Measurements from ENCODE around the gene SLC4A3. TPM values are rescaled to one million over a fixed set of nuclear protein-coding genes. Genes with fewer than 3 reads are reported as not detected.

SLC4A3 gene
- total and polyA plus RNA-seq, 2 of the 8 experiments (the other 6 are each of a cell fraction or from before 2014, with no cell fraction given): 4.8 to 7.4 TPM

- WGBS, 2 experiments (ENCODE audit: extremely low coverage in 1 of 2, insufficient coverage in 1 of 2, insufficient read length in 1 of 2, insufficient replicate concordance in 2 of 2, low coverage in 1 of 2, low lambda C conversion rate in 2 of 2, missing lambda C conversion rate in 1 of 2): 85% methylated on average over 2 of the region's 2 CpGs; no CpG with 5 or more reads in 1 of the 2 experiments
- Histone ChIP-seq H3K36me3 (ENCODE audit: control insufficient read depth in 2 of 4, insufficient read depth in 4 of 4, low read length in 3 of 4) (no peaks in the 10 kb centered on the region), H3K27me3 (replicated peaks in 1 of 4; ENCODE audit: control insufficient read depth in 3 of 4, extremely low read depth in 1 of 4, insufficient read depth in 3 of 4, low read length in 3 of 4) (peaks cover 0 to 2% (median under 1%) of the 10 kb centered on the region in 4 experiments; a peak in 5 of 7 replicates), H4K91ac (replicated peaks; ENCODE audit: insufficient read length, low read length) (no peak overlapping the region), H3K79me1 (ENCODE audit: low read depth, low read length) (no peaks in the 10 kb centered on the region), H2AK5ac (ENCODE audit: low read depth, low read length) (no peak overlapping the region), H4K20me1 (replicated peaks in 1 of 2; ENCODE audit: control insufficient read depth in 1 of 2, insufficient read depth in 2 of 2, low read length in 2 of 2) (no peaks in the 10 kb centered on the region), H3K9ac (replicated peaks in 1 of 4; ENCODE audit: extremely low read depth in 1 of 4, low read depth in 3 of 4, low read length in 3 of 4) (no peak overlapping the region), H3K4ac (replicated peaks; ENCODE audit: insufficient read length, low read depth, low read length) (no peak overlapping the region), H3K9me3 (ENCODE audit: insufficient read depth in 2 of 2, low read depth in 1 of 2, low read length in 1 of 2) (no peaks in the 10 kb centered on the region), H3K14ac (ENCODE audit: insufficient read length) (no peak overlapping the region), H2BK20ac (ENCODE audit: low read length) (no peak overlapping the region), H3K27ac (ENCODE audit: low read depth, low read length) (no peak overlapping the region), H2BK12ac (ENCODE audit: low read depth, low read length) (no peak overlapping the region), H3K18ac (ENCODE audit: extremely low read depth, low read length) (no peak overlapping the region), H3K23me2 (ENCODE audit: low read depth, low read length) (no peaks in the 10 kb centered on the region), H3K4me1 (replicated peaks in 1 of 4; ENCODE audit: control insufficient read depth in 3 of 4, insufficient read depth in 4 of 4, low read length in 3 of 4) (peaks cover 0 to 6% (median 2%) of the 10 kb centered on the region in 4 experiments; a peak in 4 of 7 replicates), H2BK15ac (ENCODE audit: low read length) (no peak overlapping the region), H3K4me2 (ENCODE audit: insufficient read depth in 1 of 2, low read depth in 2 of 2, low read length in 2 of 2) (no peak overlapping the region), H2AFZ (ENCODE audit: low read length) (no peak overlapping the region), H3K4me3 (ENCODE audit: extremely low read depth in 1 of 4, insufficient read depth in 2 of 4, low read depth in 3 of 4, low read length in 4 of 4) (no peak overlapping the region), H3K23ac (ENCODE audit: insufficient read length) (no peak overlapping the region), H4K5ac (ENCODE audit: insufficient read length, low read depth, low read length) (no peak overlapping the region), H2BK5ac (ENCODE audit: low read depth, low read length) (no peak overlapping the region), H2BK120ac (replicated peaks; ENCODE audit: low read depth, low read length) (no peak overlapping the region), H3K56ac (replicated peaks; ENCODE audit: insufficient read length, low read depth, low read length) (no peak overlapping the region), H4K8ac (ENCODE audit: extremely low read depth, insufficient read depth, low read length) (no peak overlapping the region), H3K79me2 (ENCODE audit: control insufficient read depth in 1 of 2, insufficient read depth in 2 of 2, low read length in 2 of 2) (no peaks in the 10 kb centered on the region)
- no peak for TF ChIP-seq YY1 (IDR thresholded peaks at IDR 0.05; ENCODE audit: low read depth, low read length)
- TF ChIP-seq SP1 (IDR thresholded peaks at IDR 0.05; ENCODE audit: low read depth, low read length): no peak
- TF ChIP-seq TAF1 (IDR thresholded peaks at IDR 0.05; ENCODE audit: low read depth, low read length): no peak
- TF ChIP-seq TBP (IDR thresholded peaks at IDR 0.05; ENCODE audit: low read depth, low read length): no peak
- no peak for TF ChIP-seq SRF (IDR thresholded peaks at IDR 0.05; ENCODE audit: low read depth, low read length)
- no peak for TF ChIP-seq PHF8 (conservative IDR thresholded peaks at IDR 0.05; ENCODE audit: low read depth, low read length)
- TF ChIP-seq JUND (IDR thresholded peaks at IDR 0.05; ENCODE audit: low read length): no peak
- TF ChIP-seq KDM1A (IDR thresholded peaks at IDR 0.05; ENCODE audit: borderline replicate concordance, low read length): no peak
- no peak for DNase-seq (ENCODE audit: low read depth in 1 of 2, low spot score in 2 of 2)
- ChIA-PET POLR2A (ENCODE audit: partially characterized antibody) (no interaction called here), CTCF (ENCODE audit: partially characterized antibody) (interaction anchor here (0.7 to 14.8 kb wide), 4 partner anchors 12 to 52 kb away, joined by 3 to 175 read pairs (median 4); no protein-coding TSS in a partner anchor)
- no peak for FAIRE-seq
These were observed 20.7 kb downstream of the SLC4A3 start for GRCh38 chr2:219648176-219648575.
